ENCODE data around the gene TBX21. TPM values are rescaled to one million over a fixed set of nuclear protein-coding genes. Genes with fewer than 3 reads are reported as not detected.

Gene TBX21
- total RNA-seq, 1 donor from 2014 or later = not detected

DNA sequence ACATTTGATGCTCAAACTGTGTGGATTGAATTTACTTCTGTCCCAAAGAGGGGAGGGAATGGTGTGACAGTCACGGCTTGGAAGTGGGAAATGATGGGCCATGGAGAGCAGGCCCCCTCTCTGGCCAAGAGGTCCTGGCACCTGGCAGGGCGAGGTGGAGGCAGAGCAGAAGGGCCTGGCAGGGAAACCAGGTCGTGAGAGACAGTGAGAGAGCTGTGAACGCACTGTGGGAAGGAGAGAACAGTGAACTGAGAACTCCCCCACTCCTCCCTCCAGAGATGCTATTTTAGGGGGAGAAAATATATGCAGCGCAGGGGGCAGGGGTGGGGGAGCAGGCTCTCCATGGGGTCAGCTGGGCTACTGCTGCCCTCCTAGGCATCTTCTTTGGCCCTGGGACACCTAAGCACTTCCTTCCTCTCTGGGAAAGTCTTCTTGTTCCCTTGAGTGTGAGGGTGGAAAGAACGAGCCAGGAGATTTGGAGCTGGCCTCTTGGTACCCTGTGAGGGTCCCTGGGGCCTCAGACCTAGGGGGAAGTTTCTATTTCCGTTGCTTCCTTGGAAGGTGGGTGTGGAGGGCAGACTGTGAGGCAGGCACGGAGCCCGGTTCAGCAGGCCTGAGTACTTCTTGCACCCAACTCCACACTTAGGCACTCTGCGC, 17.2 kb upstream of the TBX21 start:
- TF ChIP-seq, protein P1, sequence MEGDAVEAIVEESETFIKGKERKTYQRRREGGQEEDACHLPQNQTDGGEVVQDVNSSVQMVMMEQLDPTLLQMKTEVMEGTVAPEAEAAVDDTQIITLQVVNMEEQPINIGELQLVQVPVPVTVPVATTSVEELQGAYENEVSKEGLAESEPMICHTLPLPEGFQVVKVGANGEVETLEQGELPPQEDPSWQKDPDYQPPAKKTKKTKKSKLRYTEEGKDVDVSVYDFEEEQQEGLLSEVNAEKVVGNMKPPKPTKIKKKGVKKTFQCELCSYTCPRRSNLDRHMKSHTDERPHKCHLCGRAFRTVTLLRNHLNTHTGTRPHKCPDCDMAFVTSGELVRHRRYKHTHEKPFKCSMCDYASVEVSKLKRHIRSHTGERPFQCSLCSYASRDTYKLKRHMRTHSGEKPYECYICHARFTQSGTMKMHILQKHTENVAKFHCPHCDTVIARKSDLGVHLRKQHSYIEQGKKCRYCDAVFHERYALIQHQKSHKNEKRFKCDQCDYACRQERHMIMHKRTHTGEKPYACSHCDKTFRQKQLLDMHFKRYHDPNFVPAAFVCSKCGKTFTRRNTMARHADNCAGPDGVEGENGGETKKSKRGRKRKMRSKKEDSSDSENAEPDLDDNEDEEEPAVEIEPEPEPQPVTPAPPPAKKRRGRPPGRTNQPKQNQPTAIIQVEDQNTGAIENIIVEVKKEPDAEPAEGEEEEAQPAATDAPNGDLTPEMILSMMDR (IDR thresholded peaks at IDR 0.05; ENCODE audit: partially characterized antibody, unreplicated experiment) = no peak
- Mint-ChIP-seq H3K36me3 (ENCODE audit: unreplicated experiment) (no peaks in the 10 kb centered on the region), H3K27me3 (ENCODE audit: unreplicated experiment) (peaks cover 18% of the 10 kb centered on the region), H3K4me1 (ENCODE audit: low read depth, unreplicated experiment) (peaks cover 13% of the 10 kb centered on the region), H3K9me3 (ENCODE audit: unreplicated experiment) (peaks cover 10% of the 10 kb centered on the region), H3K27ac (ENCODE audit: unreplicated experiment) (no peak overlapping the region), H3K4me3 (ENCODE audit: unreplicated experiment) (peak overlapping the region; percentile 6)
- no peak for DNase-seq

DNA sequence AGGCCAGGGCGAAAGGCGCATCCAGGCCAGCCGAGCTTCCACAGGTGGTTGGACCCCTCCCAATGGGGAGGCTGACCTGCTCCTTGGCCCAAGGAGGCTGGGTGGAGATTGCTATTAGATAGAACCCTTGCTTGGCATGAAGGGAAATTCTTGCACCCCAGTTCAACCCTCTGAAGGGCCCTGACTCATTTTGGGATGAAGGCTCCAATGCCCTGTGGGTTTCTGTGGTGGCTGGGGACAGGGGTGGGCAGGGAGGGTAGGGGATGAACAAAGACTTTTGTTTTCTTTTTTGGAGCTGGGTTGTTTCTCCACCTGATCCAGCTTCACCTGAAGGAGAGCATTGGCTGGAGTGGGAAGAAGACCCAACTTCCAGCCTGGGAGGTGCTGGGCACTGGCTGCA, 16.7 kb upstream of the TBX21 start:
- no peak for DNase-seq
- TF ChIP-seq, protein P1 (IDR thresholded peaks at IDR 0.05; ENCODE audit: partially characterized antibody, unreplicated experiment) = no peak
- H3K4me1 Mint-ChIP-seq (ENCODE audit: low read depth, unreplicated experiment) = peaks cover 13% of the 10 kb centered on the region
- H3K4me3 Mint-ChIP-seq (ENCODE audit: unreplicated experiment) = no peak overlapping the region
- peaks cover 10% of the 10 kb centered on the region for H3K9me3 Mint-ChIP-seq (ENCODE audit: unreplicated experiment)
- no peak overlapping the region for H3K27ac Mint-ChIP-seq (ENCODE audit: unreplicated experiment)
- H3K27me3 Mint-ChIP-seq (ENCODE audit: unreplicated experiment) = peaks cover 18% of the 10 kb centered on the region
- no peaks in the 10 kb centered on the region for H3K36me3 Mint-ChIP-seq (ENCODE audit: unreplicated experiment)

DNA sequence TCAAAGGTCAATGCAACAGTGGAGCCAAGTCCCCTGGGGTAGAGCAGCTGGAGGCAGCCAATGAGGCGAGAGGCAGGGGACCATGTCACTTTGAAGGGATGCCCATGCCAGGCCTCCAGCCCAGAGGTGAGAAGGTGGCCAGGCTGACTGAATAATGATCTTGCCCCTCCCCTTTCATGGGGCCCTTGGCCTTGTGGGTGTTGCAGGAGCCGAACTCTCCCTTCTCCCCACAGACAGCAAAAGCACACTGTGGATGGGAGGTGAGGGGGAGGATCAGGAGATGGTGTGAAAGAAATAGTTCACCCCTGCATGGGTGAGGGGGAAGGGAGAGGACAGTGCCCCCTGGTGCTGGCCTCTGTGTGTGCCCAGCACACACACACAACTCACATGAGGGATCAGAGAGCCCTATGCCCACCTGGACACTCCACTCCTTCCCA, 15.8 kb upstream of the TBX21 start:
- TF ChIP-seq, protein P1 (IDR thresholded peaks at IDR 0.05; ENCODE audit: partially characterized antibody, unreplicated experiment) = peak; percentile 47
- H3K4me3 Mint-ChIP-seq (ENCODE audit: unreplicated experiment) = no peak overlapping the region
- H3K4me1 Mint-ChIP-seq (ENCODE audit: low read depth, unreplicated experiment) = peaks cover 13% of the 10 kb centered on the region
- H3K27me3 Mint-ChIP-seq (ENCODE audit: unreplicated experiment) = peaks cover 16% of the 10 kb centered on the region
- no peaks in the 10 kb centered on the region for H3K36me3 Mint-ChIP-seq (ENCODE audit: unreplicated experiment)
- peaks cover 10% of the 10 kb centered on the region for H3K9me3 Mint-ChIP-seq (ENCODE audit: unreplicated experiment)
- no peak overlapping the region for H3K27ac Mint-ChIP-seq (ENCODE audit: unreplicated experiment)
- no peak for DNase-seq

DNA sequence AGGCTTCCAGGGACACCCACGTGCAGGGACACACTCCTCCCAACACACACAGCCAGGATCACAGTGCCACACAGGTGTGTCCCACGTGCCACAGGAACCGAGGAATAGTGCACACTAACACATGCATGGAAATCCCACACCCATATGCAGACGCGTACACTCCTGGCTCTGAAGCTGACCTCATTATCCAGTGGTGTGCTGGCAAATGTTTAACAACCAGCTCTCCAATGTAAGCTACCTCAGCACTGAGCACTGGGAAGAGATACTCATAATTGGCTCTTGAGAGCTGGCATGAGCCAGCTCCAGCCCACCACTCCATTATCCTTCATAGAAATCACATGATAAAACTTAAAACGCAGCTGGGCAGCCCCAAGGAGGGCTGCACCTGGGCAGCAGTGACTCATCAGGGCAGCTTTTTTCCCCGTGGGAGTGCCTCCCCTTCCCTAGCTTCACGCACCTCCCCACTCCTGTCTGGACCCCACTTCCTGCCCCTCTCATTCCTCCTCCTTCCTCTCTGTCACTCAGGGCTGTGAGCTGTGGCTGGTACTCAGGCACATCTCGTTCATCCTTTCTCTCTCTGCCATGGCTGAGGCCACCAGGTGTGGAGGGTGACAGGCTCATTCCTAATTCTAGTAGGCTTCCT, 14.9 kb upstream of the TBX21 start:
- no peaks in the 10 kb centered on the region for H3K36me3 Mint-ChIP-seq (ENCODE audit: unreplicated experiment)
- H3K4me3 Mint-ChIP-seq (ENCODE audit: unreplicated experiment) = no peak overlapping the region
- H3K9me3 Mint-ChIP-seq (ENCODE audit: unreplicated experiment) = peaks cover 10% of the 10 kb centered on the region
- H3K27ac Mint-ChIP-seq (ENCODE audit: unreplicated experiment) = peak overlapping the region; percentile 59
- H3K27me3 Mint-ChIP-seq (ENCODE audit: unreplicated experiment) = peaks cover 16% of the 10 kb centered on the region
- TF ChIP-seq, protein P1 (IDR thresholded peaks at IDR 0.05; ENCODE audit: partially characterized antibody, unreplicated experiment) = no peak
- DNase-seq = no peak
- peaks cover 13% of the 10 kb centered on the region for H3K4me1 Mint-ChIP-seq (ENCODE audit: low read depth, unreplicated experiment)

Data from glutamatergic neuron (in vitro differentiated cells).